Measurements from ENCODE around the gene TYW1.
"Not testable (repeated sequence)": the region's sequence is repeated elsewhere in the genome, so short reads cannot be mapped to it uniquely, and the experiment has no call there.

The TYW1 gene

GRCh38 chr7:67135617-67136486 is 139.2 kb downstream of the TYW1 start:
- not testable (repeated sequence) for DNase-seq

GRCh38 chr7:67137489-67137888 is 140.9 kb downstream of the TYW1 start:
- not testable (repeated sequence) for DNase-seq

- DNase-seq, result not testable (repeated sequence)
These were observed 143.2 kb downstream of the TYW1 start for GRCh38 chr7:67139876-67140275.

- not testable (repeated sequence) for DNase-seq
These were observed 144.4 kb downstream of the TYW1 start for GRCh38 chr7:67141001-67141400.

- DNase-seq, result not testable (repeated sequence)
These were observed 146.6 kb downstream of the TYW1 start for GRCh38 chr7:67143091-67143786.

GRCh38 chr7:67145581-67146193 is 149.1 kb downstream of the TYW1 start:
- DNase-seq, result not testable (repeated sequence)

- DNase-seq, result not testable (repeated sequence)
These were observed 152.5 kb downstream of the TYW1 start for GRCh38 chr7:67149131-67149530.

GRCh38 chr7:67154374-67154773 is 157.7 kb downstream of the TYW1 start:
- not testable (repeated sequence) for DNase-seq

- not testable (repeated sequence) for DNase-seq
These were observed 159.4 kb downstream of the TYW1 start for GRCh38 chr7:67156064-67156463.

- peak; percentile 77 for DNase-seq
These were observed 166.7 kb downstream of the TYW1 start for GRCh38 chr7:67163285-67163684.

- not testable (repeated sequence) for DNase-seq
These were observed 174.5 kb downstream of the TYW1 start for GRCh38 chr7:67171151-67171550.

GRCh38 chr7:67176730-67177129 is 180.1 kb downstream of the TYW1 start:
- DNase-seq, result peak in 1 of 2 experiments; percentile 3

- DNase-seq, result not testable (repeated sequence)
These were observed 182.5 kb downstream of the TYW1 start for GRCh38 chr7:67178915-67179688.

GRCh38 chr7:67182956-67183750 is 186.5 kb downstream of the TYW1 start:
- not testable (repeated sequence) for DNase-seq

GRCh38 chr7:67184912-67185659 is 188.5 kb downstream of the TYW1 start:
- DNase-seq, result not testable (repeated sequence)

- DNase-seq, result not testable (repeated sequence)
These were observed 189.1 kb downstream of the TYW1 start for GRCh38 chr7:67185660-67186129.

GRCh38 chr7:67189160-67189559 is 192.5 kb downstream of the TYW1 start:
- DNase-seq, result not testable (repeated sequence)

- not testable (repeated sequence) for DNase-seq
These were observed 193.3 kb downstream of the TYW1 start for GRCh38 chr7:67189801-67190465.

- DNase-seq, result not testable (repeated sequence)
These were observed 194.5 kb downstream of the TYW1 start for GRCh38 chr7:67191002-67191720.
